ENCODE measurements around the gene MLPH.
A peak's percentile ranks its signal among the peaks of the same experiment; 100 is the strongest.

Gene MLPH

GRCh38 chr2:237472909-237473877 lies 13.9 kb upstream of the MLPH start:
- ChIA-PET CTCF (interaction anchor here (0.5 to 0.8 kb wide), 2 partner anchors 98 to 381 kb away, joined by 3 to 9 read pairs; no protein-coding TSS in a partner anchor), POLR2A (interaction anchor here (0.7 kb wide), 1 partner anchor 36 kb away, joined by 3 read pairs; no protein-coding TSS in a partner anchor)
- no peak for DNase-seq (ENCODE audit: extremely low spot score)
- TF ChIP-seq PKNOX1 (IDR thresholded peaks at IDR 0.05) (no peak), HDGF (IDR thresholded peaks at IDR 0.05; ENCODE audit: borderline replicate concordance) (no peak), FOXK2 (IDR thresholded peaks at IDR 0.05) (no peak), ZNF384 (IDR thresholded peaks at IDR 0.05) (no peak), BHLHE40 (IDR thresholded peaks at IDR 0.05; ENCODE audit: borderline replicate concordance) (no peak), FOXA1 (IDR thresholded peaks at IDR 0.05) (no peak), SUZ12 (IDR thresholded peaks at IDR 0.05) (no peak), TARDBP (IDR thresholded peaks at IDR 0.05) (no peak), SP1 (IDR thresholded peaks at IDR 0.05) (no peak), ARNT (IDR thresholded peaks at IDR 0.05) (no peak), NFRKB (IDR thresholded peaks at IDR 0.05) (no peak), L3MBTL2 (conservative IDR thresholded peaks at IDR 0.05) (no peak)

- CTCF ChIA-PET = interaction anchor here (0.5 to 0.8 kb wide), 2 partner anchors 98 to 381 kb away, joined by 3 to 9 read pairs; no protein-coding TSS in a partner anchor
- POLR2A ChIA-PET = interaction anchor here (0.7 kb wide), 1 partner anchor 36 kb away, joined by 3 read pairs; no protein-coding TSS in a partner anchor
- TF ChIP-seq FOXA1 (IDR thresholded peaks at IDR 0.05) (no peak), L3MBTL2 (conservative IDR thresholded peaks at IDR 0.05) (no peak), FOXK2 (IDR thresholded peaks at IDR 0.05) (no peak), SUZ12 (IDR thresholded peaks at IDR 0.05) (no peak), TARDBP (IDR thresholded peaks at IDR 0.05) (no peak)
- DNase-seq (ENCODE audit: extremely low spot score) = no peak
These were observed 13.1 kb upstream of the MLPH start for GRCh38 chr2:237473878-237474441.

- no peak for DNase-seq (ENCODE audit: extremely low spot score)
- TF ChIP-seq TARDBP (IDR thresholded peaks at IDR 0.05) (no peak), FOXA1 (IDR thresholded peaks at IDR 0.05) (no peak), ZNF384 (IDR thresholded peaks at IDR 0.05) (no peak), PKNOX1 (IDR thresholded peaks at IDR 0.05) (no peak), ARNT (IDR thresholded peaks at IDR 0.05) (no peak), SUZ12 (IDR thresholded peaks at IDR 0.05) (no peak), L3MBTL2 (conservative IDR thresholded peaks at IDR 0.05) (no peak), LEF1 (IDR thresholded peaks at IDR 0.05; ENCODE audit: borderline replicate concordance) (no peak), FOXK2 (IDR thresholded peaks at IDR 0.05) (no peak), ELF4 (IDR thresholded peaks at IDR 0.05) (no peak), HDGF (IDR thresholded peaks at IDR 0.05; ENCODE audit: borderline replicate concordance) (no peak), BHLHE40 (IDR thresholded peaks at IDR 0.05; ENCODE audit: borderline replicate concordance) (no peak), FOXM1 (IDR thresholded peaks at IDR 0.05; ENCODE audit: borderline replicate concordance) (no peak), NFRKB (IDR thresholded peaks at IDR 0.05) (no peak), SP1 (IDR thresholded peaks at IDR 0.05) (no peak), CTBP1 (IDR thresholded peaks at IDR 0.05; ENCODE audit: borderline replicate concordance) (no peak)
- ChIA-PET POLR2A (no interaction called here), CTCF (no interaction called here)
These were observed 12.6 kb upstream of the MLPH start for GRCh38 chr2:237474442-237474911.

- POLR2A ChIA-PET = interaction anchor here (0.7 to 1.0 kb wide), 5 partner anchors 18 to 97 kb away, joined by 3 to 8 read pairs (median 3); no protein-coding TSS in a partner anchor
- CTCF ChIA-PET = interaction anchor here (1.5 kb wide), 1 partner anchor 54 kb away, joined by 5 read pairs; no protein-coding TSS in a partner anchor
- no peak for TF ChIP-seq FOXA1 (IDR thresholded peaks at IDR 0.05)
- peak; percentile 86 for DNase-seq (ENCODE audit: extremely low spot score)
These were observed 11.9 kb upstream of the MLPH start for GRCh38 chr2:237474931-237475703.

GRCh38 chr2:237475704-237476141 lies 11.3 kb upstream of the MLPH start:
- CTCF ChIA-PET = interaction anchor here (1.5 kb wide), 1 partner anchor 54 kb away, joined by 5 read pairs; no protein-coding TSS in a partner anchor
- POLR2A ChIA-PET = interaction anchor here (0.7 to 1.0 kb wide), 5 partner anchors 18 to 96 kb away, joined by 3 to 8 read pairs (median 3); no protein-coding TSS in a partner anchor

More at GRCh38 chr2:237475704-237476141, 11.3 kb upstream of the MLPH start:
- TF ChIP-seq PKNOX1 (IDR thresholded peaks at IDR 0.05) (no peak), ZNF384 (IDR thresholded peaks at IDR 0.05) (no peak), ARNT (IDR thresholded peaks at IDR 0.05) (no peak), TARDBP (IDR thresholded peaks at IDR 0.05) (no peak), SUZ12 (IDR thresholded peaks at IDR 0.05) (no peak), FOXK2 (IDR thresholded peaks at IDR 0.05) (no peak), FOXA1 (IDR thresholded peaks at IDR 0.05) (no peak), FOXM1 (IDR thresholded peaks at IDR 0.05; ENCODE audit: borderline replicate concordance) (no peak), NFRKB (IDR thresholded peaks at IDR 0.05) (no peak), HDGF (IDR thresholded peaks at IDR 0.05; ENCODE audit: borderline replicate concordance) (no peak)
- DNase-seq (ENCODE audit: extremely low spot score) = no peak
